PC-3 (cell line): Measurements from ENCODE around the gene MAD1L1.

Source experiments
- EZH2 ChIP-seq: fragments of 300-600 bp; sonication (generic); IDR thresholded peaks from one replicate; pipeline ENCODE4 v1.6.1; 2017; ENCODE audit warnings: antibody characterized with exemption, mild to moderate bottlenecking, low read length; ENCODE audit not compliant: unreplicated experiment
- EZH2phosphoT487 ChIP-seq: fragments of 300-600 bp; sonication (generic); IDR thresholded peaks from 2 replicates; pipeline ENCODE4 v1.6.1; 2018; ENCODE audit warnings: mild to moderate bottlenecking, antibody characterized with exemption, low read length, borderline replicate concordance
- TF ChIP-seq, protein P1 (sequence below): fragments of 300-600 bp; sonication (generic); conservative IDR thresholded peaks from 2 replicates; pipeline ENCODE4 v1.5.1; 2017; ENCODE audit warnings: antibody characterized with exemption, low read depth, mild to moderate bottlenecking, low read length

DNA sequence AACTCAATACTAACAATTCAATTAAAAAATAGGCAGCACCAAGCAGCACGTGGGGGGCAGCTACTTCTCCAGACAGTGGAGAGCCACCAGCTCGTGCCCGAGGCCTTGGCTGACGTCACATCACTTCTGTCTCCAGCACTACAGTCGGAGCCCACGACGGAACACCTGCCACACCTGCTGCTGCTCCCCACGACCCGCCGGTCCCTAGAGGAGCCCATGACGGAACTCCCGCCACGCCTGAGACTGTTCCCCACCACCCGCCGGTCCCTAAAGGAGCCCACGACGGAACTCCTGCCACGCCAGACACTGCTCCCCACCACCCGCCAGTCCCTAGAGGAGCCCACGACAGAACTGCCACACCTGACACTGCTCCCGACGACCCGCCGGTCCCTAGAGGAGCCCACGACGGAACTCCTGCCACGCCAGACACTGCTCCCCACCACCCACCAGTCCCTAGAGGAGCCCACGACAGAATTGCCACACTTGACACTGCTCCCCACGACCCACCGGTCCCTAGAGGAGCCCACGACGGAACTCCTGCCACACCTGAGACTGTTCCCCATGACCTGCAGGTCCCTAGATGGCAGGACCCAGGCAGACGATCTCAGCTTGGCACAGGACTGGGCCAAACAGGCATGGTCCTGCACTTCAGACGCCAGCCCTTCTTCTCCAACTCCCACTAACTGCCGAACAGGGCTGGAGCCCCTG lies 304.7 kb downstream of the MAD1L1 start:
- TF ChIP-seq, protein P1, sequence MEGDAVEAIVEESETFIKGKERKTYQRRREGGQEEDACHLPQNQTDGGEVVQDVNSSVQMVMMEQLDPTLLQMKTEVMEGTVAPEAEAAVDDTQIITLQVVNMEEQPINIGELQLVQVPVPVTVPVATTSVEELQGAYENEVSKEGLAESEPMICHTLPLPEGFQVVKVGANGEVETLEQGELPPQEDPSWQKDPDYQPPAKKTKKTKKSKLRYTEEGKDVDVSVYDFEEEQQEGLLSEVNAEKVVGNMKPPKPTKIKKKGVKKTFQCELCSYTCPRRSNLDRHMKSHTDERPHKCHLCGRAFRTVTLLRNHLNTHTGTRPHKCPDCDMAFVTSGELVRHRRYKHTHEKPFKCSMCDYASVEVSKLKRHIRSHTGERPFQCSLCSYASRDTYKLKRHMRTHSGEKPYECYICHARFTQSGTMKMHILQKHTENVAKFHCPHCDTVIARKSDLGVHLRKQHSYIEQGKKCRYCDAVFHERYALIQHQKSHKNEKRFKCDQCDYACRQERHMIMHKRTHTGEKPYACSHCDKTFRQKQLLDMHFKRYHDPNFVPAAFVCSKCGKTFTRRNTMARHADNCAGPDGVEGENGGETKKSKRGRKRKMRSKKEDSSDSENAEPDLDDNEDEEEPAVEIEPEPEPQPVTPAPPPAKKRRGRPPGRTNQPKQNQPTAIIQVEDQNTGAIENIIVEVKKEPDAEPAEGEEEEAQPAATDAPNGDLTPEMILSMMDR, result no peak
- TF ChIP-seq EZH2 (no peak), EZH2phosphoT487 (no peak)
